H1 (cell line): ENCODE results near the gene SLC16A2. TPM values are rescaled to one million over a fixed set of nuclear protein-coding genes. Genes with fewer than 3 reads are reported as not detected.

Source experiments
- CTCF ChIA-PET: fragments of 300-600 bp; sonication (Branson Sonifier 250); formaldehyde crosslinking; loops from one replicate; lab custom pipeline; 2021; ENCODE audit not compliant: partially characterized antibody; lab: Charles Lee
- POLR2A ChIA-PET: fragments of 300-600 bp; sonication (Branson Sonifier 250); formaldehyde crosslinking; loops from one replicate; lab custom pipeline; 2021; ENCODE audit warnings: inconsistent platforms; ENCODE audit not compliant: partially characterized antibody; lab: Charles Lee
- DNase-seq, 2 experiments: peaks; one replicate each; pipeline versions ENCODE4 v3.0.0 to v3.0.0-alpha.2; 2010 to 2022; ENCODE audit warnings: low spot score in 2 of 2, low read depth in 1 of 2, mixed read lengths in 1 of 2
- FAIRE-seq: peaks from 2 replicates; lab custom pipeline; 2011; peaks lifted over from hg19 to GRCh38; lab: Jason Lieb, UNC
- H2AFZ ChIP-seq: 2 replicates; pipeline ENCODE4 v1.8.1; 2012; ENCODE audit warnings: low read length, inconsistent platforms
- H2AK5ac ChIP-seq: 2 replicates; pipeline ENCODE4 v1.6.1; 2013; ENCODE audit warnings: low read depth, low read length
- H2BK120ac ChIP-seq: replicated peaks from 2 replicates; pipeline ENCODE3; 2013; ENCODE audit warnings: low read depth, low read length, inconsistent platforms
- H2BK12ac ChIP-seq: 2 replicates; pipeline ENCODE4 v1.6.1; 2013; ENCODE audit warnings: low read depth, low read length
- H2BK15ac ChIP-seq: 2 replicates; pipeline ENCODE4 v1.6.1; 2013; ENCODE audit warnings: low read length
- H2BK20ac ChIP-seq: 2 replicates; pipeline ENCODE4 v1.6.1; 2013; ENCODE audit warnings: low read length
- H2BK5ac ChIP-seq: 2 replicates; pipeline ENCODE4 v1.6.1; 2013; ENCODE audit warnings: low read depth, low read length
- H3K14ac ChIP-seq: 2 replicates; pipeline ENCODE4 v1.6.1; 2013; ENCODE audit warnings: inconsistent platforms; ENCODE audit not compliant: insufficient read length
- H3K18ac ChIP-seq: 2 replicates; pipeline ENCODE4 v1.6.1; 2013; ENCODE audit warnings: low read length; ENCODE audit errors: extremely low read depth
- H3K23ac ChIP-seq: 2 replicates; pipeline ENCODE4 v1.6.1; 2013; ENCODE audit warnings: inconsistent platforms; ENCODE audit not compliant: insufficient read length
- H3K23me2 ChIP-seq: 2 replicates; pipeline ENCODE4 v1.6.1; 2013; ENCODE audit warnings: low read depth, low read length
- H3K27ac ChIP-seq: 2 replicates; pipeline ENCODE4 v1.6.1; 2011; ENCODE audit warnings: low read depth, low read length, inconsistent platforms
- H3K27me3 ChIP-seq, 4 experiments: replicated peaks in 1 of 4; 1 replicate in 1 of 4; 2 replicates in 3 of 4; pipeline versions ENCODE4 v1.6.1 to v1.8.1; 2011 to 2013; ENCODE audit warnings: low read length in 3 of 4, mild to moderate bottlenecking in 3 of 4, inconsistent platforms in 2 of 4, mixed read lengths in 2 of 4, moderate library complexity in 1 of 4; ENCODE audit not compliant: control insufficient read depth in 3 of 4, insufficient read depth in 3 of 4; ENCODE audit errors: extremely low read depth in 1 of 4
- H3K36me3 ChIP-seq, 4 experiments: 2 replicates each; pipeline versions ENCODE4 v1.6.1 to v1.8.1; 2011 to 2013; ENCODE audit warnings: mild to moderate bottlenecking in 4 of 4, low read length in 3 of 4, moderate library complexity in 2 of 4, control low read depth in 1 of 4, inconsistent platforms in 1 of 4; ENCODE audit not compliant: insufficient read depth in 4 of 4, control insufficient read depth in 2 of 4
- H3K4ac ChIP-seq: replicated peaks from 2 replicates; pipeline ENCODE3; 2013; ENCODE audit warnings: low read length, low read depth, mixed read lengths, inconsistent platforms; ENCODE audit not compliant: insufficient read length
- H3K4me1 ChIP-seq, 4 experiments: replicated peaks in 1 of 4; 1 replicate in 1 of 4; 2 replicates in 3 of 4; pipeline versions ENCODE4 v1.6.1 to v1.8.1; 2011 to 2013; ENCODE audit warnings: low read length in 3 of 4, inconsistent platforms in 2 of 4, mixed read lengths in 1 of 4; ENCODE audit not compliant: insufficient read depth in 4 of 4, control insufficient read depth in 3 of 4
- H3K4me2 ChIP-seq, 2 experiments: 2 replicates each; pipeline versions ENCODE4 v1.6.1 to v1.8.1; 2011 to 2013; ENCODE audit warnings: low read depth in 2 of 2, low read length in 2 of 2, control low read depth in 1 of 2, inconsistent platforms in 1 of 2, mild to moderate bottlenecking in 1 of 2; ENCODE audit not compliant: insufficient read depth in 1 of 2
- H3K4me3 ChIP-seq, 4 experiments: fragments of 200-600, 300-600 bp in 1 of 4; sonication (generic), shearing (Covaris generic), sonication (Bioruptor Twin) in 1 of 4; 2 replicates each; pipeline versions ENCODE4 v1.5.1 to v1.8.1; 2011 to 2016; ENCODE audit warnings: low read length in 4 of 4, low read depth in 3 of 4, control low read depth in 2 of 4, inconsistent platforms in 2 of 4, mild to moderate bottlenecking in 2 of 4, mixed read lengths in 1 of 4, moderate library complexity in 1 of 4; ENCODE audit not compliant: insufficient read depth in 2 of 4; ENCODE audit errors: extremely low read depth in 1 of 4
- H3K56ac ChIP-seq: replicated peaks from 2 replicates; pipeline ENCODE3; 2013; ENCODE audit warnings: low read depth, mild to moderate bottlenecking, mixed read lengths, low read length, inconsistent platforms; ENCODE audit not compliant: insufficient read length
- H3K79me1 ChIP-seq: 2 replicates; pipeline ENCODE4 v1.6.1; 2013; ENCODE audit warnings: low read depth, low read length, control low read depth
- H3K79me2 ChIP-seq, 2 experiments: 2 replicates each; pipeline versions ENCODE4 v1.6.1 to v1.8.1; 2012 to 2013; ENCODE audit warnings: low read length in 2 of 2, mild to moderate bottlenecking in 2 of 2, inconsistent platforms in 1 of 2; ENCODE audit not compliant: insufficient read depth in 2 of 2, control insufficient read depth in 1 of 2
- H3K9ac ChIP-seq, 4 experiments: replicated peaks in 1 of 4; 1 replicate in 1 of 4; 2 replicates in 3 of 4; pipeline versions ENCODE4 v1.6.1 to v1.8.1; 2011 to 2013; ENCODE audit warnings: low read depth in 3 of 4, low read length in 3 of 4, control low read depth in 2 of 4, mild to moderate bottlenecking in 2 of 4, moderate library complexity in 2 of 4, inconsistent platforms in 1 of 4; ENCODE audit errors: extremely low read depth in 1 of 4
- H3K9me3 ChIP-seq, 2 experiments: 2 replicates each; pipeline versions ENCODE4 v1.6.1 to v1.8.1; 2012 to 2013; ENCODE audit warnings: mild to moderate bottlenecking in 2 of 2, moderate library complexity in 2 of 2, control low read depth in 1 of 2, inconsistent platforms in 1 of 2, low read depth in 1 of 2, low read length in 1 of 2, mixed read lengths in 1 of 2; ENCODE audit not compliant: insufficient read depth in 2 of 2
- H4K20me1 ChIP-seq, 2 experiments: replicated peaks in 1 of 2; 2 replicates each; pipeline versions ENCODE3 to v1.8.1; 2011 to 2013; ENCODE audit warnings: inconsistent platforms in 2 of 2, low read length in 2 of 2, mild to moderate bottlenecking in 1 of 2; ENCODE audit not compliant: insufficient read depth in 2 of 2, control insufficient read depth in 1 of 2
- H4K5ac ChIP-seq: 2 replicates; pipeline ENCODE4 v1.6.1; 2013; ENCODE audit warnings: low read length, low read depth, mixed read lengths, inconsistent platforms; ENCODE audit not compliant: insufficient read length
- H4K8ac ChIP-seq: 2 replicates; pipeline ENCODE4 v1.8.0; 2013; ENCODE audit warnings: mild to moderate bottlenecking, moderate library complexity, low read length, inconsistent platforms; ENCODE audit not compliant: insufficient read depth; ENCODE audit errors: extremely low read depth
- H4K91ac ChIP-seq: replicated peaks from 2 replicates; pipeline ENCODE3; 2013; ENCODE audit warnings: low read length, mixed read lengths, inconsistent platforms; ENCODE audit not compliant: insufficient read length
- ASH2L ChIP-seq: fragments of 200-600, 300-600 bp; sonication (generic); IDR thresholded peaks from one replicate; pipeline ENCODE4 v1.7.1; 2017; ENCODE audit warnings: low read length
- CREB1 ChIP-seq: IDR thresholded peaks from 2 replicates; pipeline ENCODE4 v1.6.1; 2012; ENCODE audit warnings: inconsistent platforms
- EZH2 ChIP-seq: fragments of 200-600 bp; sonication (generic); IDR thresholded peaks from 2 replicates; pipeline ENCODE4 v1.7.1; 2012; ENCODE audit warnings: low read depth, mild to moderate bottlenecking, moderate library complexity, low read length, inconsistent platforms; ENCODE audit not compliant: severe bottlenecking
- HDAC2 ChIP-seq, 2 experiments: fragments of 300-600 bp in 1 of 2; sonication (generic) in 1 of 2; IDR thresholded peaks; 2 replicates each; pipeline ENCODE4 v1.6.1; 2011 to 2012; ENCODE audit warnings: low read depth in 2 of 2, low read length in 2 of 2, mild to moderate bottlenecking in 2 of 2, moderate library complexity in 2 of 2, borderline replicate concordance in 1 of 2, inconsistent platforms in 1 of 2
- NANOG ChIP-seq: IDR thresholded peaks from 2 replicates; pipeline ENCODE4 v1.6.1; 2011; ENCODE audit warnings: low read length, low read depth, mild to moderate bottlenecking, inconsistent platforms; ENCODE audit not compliant: insufficient read depth, poor library complexity, severe bottlenecking
- POLR2A ChIP-seq, 2 experiments: IDR thresholded peaks; 1 replicate in 1 of 2; 2 replicates in 1 of 2; pipeline ENCODE4 v1.6.1; 2011; ENCODE audit warnings: low read depth in 2 of 2, low read length in 2 of 2, mild to moderate bottlenecking in 2 of 2; ENCODE audit errors: control extremely low read depth in 1 of 2
- RAD21 ChIP-seq, 2 experiments: IDR thresholded peaks in 1 of 2; conservative IDR thresholded peaks in 1 of 2; 2 replicates each; pipeline ENCODE4 v1.6.1; 2011; ENCODE audit warnings: low read depth in 2 of 2, low read length in 2 of 2, improper control_type of control experiment in 1 of 2, inconsistent platforms in 1 of 2, mild to moderate bottlenecking in 1 of 2, moderate library complexity in 1 of 2
- RBBP5 ChIP-seq: IDR thresholded peaks from 2 replicates; pipeline ENCODE4 v1.7.1; 2012; ENCODE audit warnings: low read depth, mild to moderate bottlenecking, inconsistent platforms, low read length, moderate library complexity, borderline replicate concordance
- RNF2 ChIP-seq: fragments of 200-900, 300-1000 bp; sonication (generic); IDR thresholded peaks from 2 replicates; pipeline ENCODE4 v1.7.1; 2016; ENCODE audit warnings: borderline replicate concordance, low read depth, mild to moderate bottlenecking, antibody characterized with exemption, low read length; ENCODE audit not compliant: poor library complexity, severe bottlenecking; ENCODE audit errors: missing control alignments
- SIRT6 ChIP-seq: IDR thresholded peaks from one replicate; pipeline ENCODE4 v1.7.1; 2012; ENCODE audit warnings: low read length, inconsistent platforms
- SP4 ChIP-seq: IDR thresholded peaks from 2 replicates; pipeline ENCODE4 v1.6.1; 2012; ENCODE audit warnings: low read length, inconsistent platforms
- polyA plus RNA-seq, 7 experiments: library from polyadenylated mRNA; depleted of rRNA in 3 of 7; stranded (reverse) in 5 of 7; unstranded in 2 of 7; fragments of >200 nt in 5 of 7; fragments of 200-250 nt in 2 of 7; gene quantifications; 1 replicate in 5 of 7; 2 replicates in 1 of 7; 4 replicates in 1 of 7; pipeline versions ENCODE4 v1.2.1 to v1.2.3, GENCODE V29; 2011 to 2013; ENCODE audit warnings: missing spikeins in 2 of 7, mixed read lengths in 2 of 7
- total RNA-seq: library from RNA; stranded (reverse); fragmentation: NEBNext Ultra II Directional; extraction: Animal tissue kit (Norgen Biotek cat#: 25700); gene quantifications from 2 replicates; pipeline ENCODE4 v1.2.1, GENCODE V29; 2021
- TF ChIP-seq, protein P1 (sequence below): IDR thresholded peaks from 2 replicates; pipeline ENCODE4 v1.6.1; 2012; ENCODE audit warnings: inconsistent platforms

The SLC16A2 gene
- total and polyA plus RNA-seq, 2 of the 8 experiments (the other 6 are each of a cell fraction or from before 2014, with no cell fraction given), result 24.4 to 32.2 TPM

DNA sequence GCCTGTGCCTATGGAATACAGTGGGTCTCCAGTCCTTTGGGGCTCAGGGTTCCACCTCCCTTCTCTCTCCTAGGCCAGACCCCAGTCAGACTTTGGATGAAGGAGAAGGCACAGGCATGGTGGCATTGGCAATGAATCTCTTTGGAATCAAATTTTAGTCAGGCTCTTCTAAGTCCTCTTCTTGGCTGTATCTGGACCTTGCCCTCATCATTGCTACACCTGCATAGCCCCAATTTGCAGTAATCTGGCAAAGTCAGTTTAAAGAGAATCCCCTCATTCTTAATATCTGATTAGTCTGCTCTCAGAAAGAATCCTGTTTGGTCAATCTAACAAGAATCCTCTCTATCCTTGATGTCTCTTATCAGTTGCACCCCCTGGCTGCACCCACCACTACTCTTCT lies 77.6 kb downstream of the SLC16A2 start:
- H2BK12ac ChIP-seq, result no peak overlapping the region
- H3K4ac ChIP-seq, result no peak overlapping the region
- H2BK120ac ChIP-seq, result no peak overlapping the region
- no peak overlapping the region for H2BK20ac ChIP-seq
- H3K4me3 ChIP-seq, result no peak overlapping the region
- H3K27me3 ChIP-seq, result no peaks in the 10 kb centered on the region
- H3K18ac ChIP-seq, result no peak overlapping the region
- H4K91ac ChIP-seq, result no peak overlapping the region
- no peaks in the 10 kb centered on the region for H3K23me2 ChIP-seq
- H3K4me2 ChIP-seq, result no peak overlapping the region
- no peak overlapping the region for H2BK15ac ChIP-seq
- H3K79me2 ChIP-seq, result no peaks in the 10 kb centered on the region
- no peak overlapping the region for H3K23ac ChIP-seq
- ChIA-PET POLR2A (no interaction called here), CTCF (interaction anchor here (0.7 to 1.1 kb wide), 2 partner anchors 21 to 79 kb away, joined by 3 read pairs; no protein-coding TSS in a partner anchor)
- no peaks in the 10 kb centered on the region for H4K20me1 ChIP-seq
- H3K79me1 ChIP-seq, result no peaks in the 10 kb centered on the region
- H3K36me3 ChIP-seq, result no peaks in the 10 kb centered on the region
- no peak overlapping the region for H4K5ac ChIP-seq
- no peak overlapping the region for H3K56ac ChIP-seq
- FAIRE-seq (no peak), DNase-seq (no peak)
- H3K14ac ChIP-seq, result no peak overlapping the region
- H3K9me3 ChIP-seq, result no peaks in the 10 kb centered on the region
- no peak overlapping the region for H4K8ac ChIP-seq
- H3K27ac ChIP-seq, result no peak overlapping the region
- H2BK5ac ChIP-seq, result no peak overlapping the region
- H3K4me1 ChIP-seq, result no peaks in the 10 kb centered on the region; a peak in 2 of 7 replicates
- no peak overlapping the region for H2AFZ ChIP-seq
- no peak overlapping the region for H3K9ac ChIP-seq
- no peak overlapping the region for H2AK5ac ChIP-seq
- TF ChIP-seq SIRT6 (no peak), RBBP5 (no peak), RNF2 (no peak), HDAC2 (IDR thresholded peaks at IDR 0.05; ENCODE audit: borderline replicate concordance in 1 of 2, low read depth in 2 of 2, low read length in 2 of 2) (no peak), POLR2A (IDR thresholded peaks at IDR 0.05; ENCODE audit: control extremely low read depth in 1 of 2, low read depth in 2 of 2, low read length in 2 of 2) (no peak), SP4 (no peak), EZH2 (no peak), NANOG (no peak), CREB1 (no peak), RAD21 (IDR thresholded peaks at IDR 0.05 in 1 of 2, conservative IDR thresholded peaks at IDR 0.05 in 1 of 2; ENCODE audit: low read depth in 2 of 2, low read length in 2 of 2) (no peak), ASH2L (no peak)
- TF ChIP-seq, protein P1, sequence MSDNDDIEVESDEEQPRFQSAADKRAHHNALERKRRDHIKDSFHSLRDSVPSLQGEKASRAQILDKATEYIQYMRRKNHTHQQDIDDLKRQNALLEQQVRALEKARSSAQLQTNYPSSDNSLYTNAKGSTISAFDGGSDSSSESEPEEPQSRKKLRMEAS, result no peak
